DND-41 (cell line): ENCODE results near the gene KCTD11.

Source experiments
- CTCF ChIP-seq: IDR thresholded peaks from 2 replicates; pipeline ENCODE4 v1.5.1; 2012; ENCODE audit warnings: borderline replicate concordance, low read length, moderate library complexity, mild to moderate bottlenecking; ENCODE audit not compliant: poor library complexity, severe bottlenecking; ENCODE audit errors: extremely low read depth
- EZH2 ChIP-seq: IDR thresholded peaks from 3 replicates; pipeline ENCODE4 v1.6.1; 2012; ENCODE audit warnings: borderline replicate concordance, low read depth, mild to moderate bottlenecking, moderate library complexity, low read length, inconsistent platforms; ENCODE audit not compliant: severe bottlenecking

GRCh38 chr17:7313890-7314718 is 37.9 kb upstream of the KCTD11 start:
- TF ChIP-seq CTCF (no peak), EZH2 (no peak)
